Fibroblast of lung (primary cell): Measurements from ENCODE around the gene CNTNAP5. TPM values are rescaled to one million over a fixed set of nuclear protein-coding genes. Genes with fewer than 3 reads are reported as not detected.

Experiments used
- DNase-seq, 2 donors: peaks; one replicate each; pipeline versions ENCODE4 v3.0.0 to v3.0.0-alpha.2; 2010; ENCODE audit warnings: low read depth in 2 of 2
- H2AFZ ChIP-seq: 2 replicates; pipeline ENCODE4 v1.5.1; 2012; ENCODE audit warnings: low read length, control low read depth, inconsistent platforms
- H3K27ac ChIP-seq: 2 replicates; pipeline ENCODE4 v1.5.1; 2011; ENCODE audit warnings: low read length, control low read depth; ENCODE audit not compliant: insufficient read depth
- H3K27me3 ChIP-seq: 2 replicates; pipeline ENCODE4 v1.5.1; 2011; ENCODE audit warnings: mild to moderate bottlenecking, low read length; ENCODE audit not compliant: control insufficient read depth, insufficient read depth
- H3K36me3 ChIP-seq: 2 replicates; pipeline ENCODE4 v1.5.1; 2011; ENCODE audit warnings: low read length; ENCODE audit not compliant: control insufficient read depth, insufficient read depth
- H3K4me1 ChIP-seq: 2 replicates; pipeline ENCODE4 v1.5.1; 2011; ENCODE audit warnings: low read length; ENCODE audit not compliant: control insufficient read depth, insufficient read depth; ENCODE audit errors: extremely low read depth
- H3K4me2 ChIP-seq: 2 replicates; pipeline ENCODE4 v1.5.1; 2011; ENCODE audit warnings: low read length, control low read depth; ENCODE audit not compliant: insufficient read depth; ENCODE audit errors: extremely low read depth
- H3K4me3 ChIP-seq, 4 experiments: fragments of 200-600 bp in 1 of 4; sonication (generic) in 1 of 4; replicated peaks in 1 of 4; 2 replicates each; pipeline ENCODE4 v1.5.1; 2011 to 2016; ENCODE audit warnings: low read length in 4 of 4, low read depth in 3 of 4, mild to moderate bottlenecking in 3 of 4, control low read depth in 2 of 4, inconsistent platforms in 1 of 4, mixed read lengths in 1 of 4; ENCODE audit not compliant: insufficient read depth in 1 of 4; ENCODE audit errors: control extremely low read depth in 1 of 4
- H3K79me2 ChIP-seq: 2 replicates; pipeline ENCODE4 v1.5.1; 2012; ENCODE audit warnings: mild to moderate bottlenecking, low read length, inconsistent platforms; ENCODE audit not compliant: control insufficient read depth, insufficient read depth
- H3K9ac ChIP-seq: 2 replicates; pipeline ENCODE4 v1.5.1; 2011; ENCODE audit warnings: mild to moderate bottlenecking, low read length, control low read depth; ENCODE audit not compliant: insufficient read depth
- H3K9me3 ChIP-seq: 2 replicates; pipeline ENCODE4 v1.5.1; 2012; ENCODE audit warnings: low read depth, low read length; ENCODE audit not compliant: control insufficient read depth, insufficient read depth
- H4K20me1 ChIP-seq: 2 replicates; pipeline ENCODE4 v1.5.1; 2011; ENCODE audit warnings: low read length; ENCODE audit not compliant: control insufficient read depth, insufficient read depth; ENCODE audit errors: extremely low read depth
- CTCF ChIP-seq, 2 donors: IDR thresholded peaks in 1 of 2; conservative IDR thresholded peaks in 1 of 2; 1 replicate in 1 of 2; 2 replicates in 1 of 2; pipeline ENCODE4 v1.5.1; 2011 to 2012; ENCODE audit warnings: low read length in 2 of 2, control low read depth in 1 of 2, inconsistent platforms in 1 of 2, low read depth in 1 of 2, mild to moderate bottlenecking in 1 of 2
- EZH2 ChIP-seq: IDR thresholded peaks from 2 replicates; pipeline ENCODE4 v1.5.1; 2012; ENCODE audit warnings: low read length, control low read depth, mild to moderate bottlenecking; ENCODE audit errors: missing control alignments
- polyA plus RNA-seq, 2 donors: library from polyadenylated mRNA; depleted of rRNA in 1 of 2; stranded (reverse) in 1 of 2; unstranded in 1 of 2; fragments of >200 nt; gene quantifications; 2 replicates each; pipeline ENCODE4 v1.2.1, GENCODE V29; 2011 to 2012; ENCODE audit warnings: missing spikeins in 1 of 2
- total RNA-seq: library from RNA; depleted of rRNA; stranded (reverse); fragments of >200 nt; gene quantifications from 2 replicates; pipeline ENCODE4 v1.2.1, GENCODE V29; 2014

Gene CNTNAP5
- total and polyA plus RNA-seq, 2 donors (not counting 1 experiment from before 2014, with no cell fraction given) = not detected

GRCh38 chr2:124774781-124775180 lies 749.7 kb downstream of the CNTNAP5 start:
- H3K36me3 ChIP-seq = no peaks in the 10 kb centered on the region
- H3K27me3 ChIP-seq = no peaks in the 10 kb centered on the region
- H3K4me3 ChIP-seq = no peak overlapping the region
- H2AFZ ChIP-seq = no peak overlapping the region
- no peaks in the 10 kb centered on the region for H3K4me1 ChIP-seq
- no peaks in the 10 kb centered on the region for H3K9me3 ChIP-seq
- H3K9ac ChIP-seq = no peak overlapping the region
- TF ChIP-seq EZH2 (no peak), CTCF (conservative IDR thresholded peaks at IDR 0.05 in 1 of 2, IDR thresholded peaks at IDR 0.05 in 1 of 2; ENCODE audit: low read depth in 1 of 2, low read length in 2 of 2) (no peak)
- no peaks in the 10 kb centered on the region for H4K20me1 ChIP-seq
- DNase-seq = no peak
- H3K4me2 ChIP-seq = no peak overlapping the region
- H3K27ac ChIP-seq = no peak overlapping the region
- H3K79me2 ChIP-seq = no peaks in the 10 kb centered on the region

- H2AFZ ChIP-seq = no peak overlapping the region
- H3K4me3 ChIP-seq = no peak overlapping the region
- no peak for DNase-seq
- no peak overlapping the region for H3K4me2 ChIP-seq
- no peaks in the 10 kb centered on the region for H4K20me1 ChIP-seq
- H3K27me3 ChIP-seq = no peaks in the 10 kb centered on the region
- no peak overlapping the region for H3K27ac ChIP-seq
- no peaks in the 10 kb centered on the region for H3K4me1 ChIP-seq
- no peaks in the 10 kb centered on the region for H3K36me3 ChIP-seq
- H3K79me2 ChIP-seq = no peaks in the 10 kb centered on the region
- TF ChIP-seq CTCF (conservative IDR thresholded peaks at IDR 0.05 in 1 of 2, IDR thresholded peaks at IDR 0.05 in 1 of 2; ENCODE audit: low read depth in 1 of 2, low read length in 2 of 2) (no peak), EZH2 (no peak)
- no peaks in the 10 kb centered on the region for H3K9me3 ChIP-seq
- H3K9ac ChIP-seq = no peak overlapping the region
These were observed 751.2 kb downstream of the CNTNAP5 start for GRCh38 chr2:124776332-124776731.

- no peak overlapping the region for H2AFZ ChIP-seq
- no peaks in the 10 kb centered on the region for H3K4me1 ChIP-seq
- no peak overlapping the region for H3K27ac ChIP-seq
- no peak overlapping the region for H3K4me3 ChIP-seq
- H3K9ac ChIP-seq = no peak overlapping the region
- no peaks in the 10 kb centered on the region for H3K79me2 ChIP-seq
- DNase-seq = peak; percentile 1 to 2
- no peaks in the 10 kb centered on the region for H4K20me1 ChIP-seq
- TF ChIP-seq CTCF (conservative IDR thresholded peaks at IDR 0.05 in 1 of 2, IDR thresholded peaks at IDR 0.05 in 1 of 2; ENCODE audit: low read depth in 1 of 2, low read length in 2 of 2) (no peak), EZH2 (no peak)
- no peak overlapping the region for H3K4me2 ChIP-seq
- no peaks in the 10 kb centered on the region for H3K36me3 ChIP-seq
- H3K27me3 ChIP-seq = no peaks in the 10 kb centered on the region
- H3K9me3 ChIP-seq = no peaks in the 10 kb centered on the region
These were observed 753.0 kb downstream of the CNTNAP5 start for GRCh38 chr2:124778076-124778475.
